HL-60 (cell line): ENCODE results near the gene IFNL1.

Experiments
- DNase-seq, 2 experiments: peaks; one replicate each; pipeline ENCODE4 v3.0.0-alpha.2; 2010 to 2020; ENCODE audit warnings: low read depth in 1 of 2, low spot score in 1 of 2
- H3K27ac ChIP-seq: fragments of 250-450 bp; sonication (Bioruptor Pico); replicated peaks from 2 replicates; pipeline ENCODE4 v1.5.1; 2020; ENCODE audit warnings: mild to moderate bottlenecking, moderate library complexity
- H3K27me3 ChIP-seq: fragments of 250-450 bp; sonication (Bioruptor Pico); 2 replicates; pipeline ENCODE4 v1.5.1; 2021; ENCODE audit warnings: mild to moderate bottlenecking, moderate library complexity; ENCODE audit not compliant: insufficient read depth, poor library complexity, severe bottlenecking
- H3K4me3 ChIP-seq: replicated peaks from 2 replicates; pipeline ENCODE4 v1.5.1; 2011; ENCODE audit warnings: mild to moderate bottlenecking, control low read depth, low read length; ENCODE audit not compliant: insufficient read depth
- GABPA ChIP-seq: IDR thresholded peaks from 2 replicates; pipeline ENCODE4 v1.6.1; 2012; ENCODE audit warnings: low read depth
- POLR2AphosphoS5 ChIP-seq: IDR thresholded peaks from 2 replicates; pipeline ENCODE4 v1.6.1; 2012; ENCODE audit warnings: low read depth
- SPI1 ChIP-seq: IDR thresholded peaks from 2 replicates; pipeline ENCODE4 v1.6.1; 2012; ENCODE audit warnings: low read depth, mild to moderate bottlenecking, borderline replicate concordance
- long read RNA-seq: library from polyadenylated mRNA; unstranded; transcript quantifications from one replicate; pipeline ENCODE4 v2.0.0, GENCODE V29; 2020
- TF ChIP-seq, protein P1 (sequence below): IDR thresholded peaks from one replicate; pipeline ENCODE4 v1.5.1; 2011; ENCODE audit warnings: low read length, control low read depth, inconsistent platforms; ENCODE audit not compliant: insufficient read depth
- TF ChIP-seq, protein P2 (sequence below): IDR thresholded peaks from 2 replicates; pipeline ENCODE4 v1.6.1; 2012; ENCODE audit warnings: low read depth; ENCODE audit not compliant: insufficient replicate concordance

IFNL1 gene
- long read RNA-seq: 0 reads

DNA sequence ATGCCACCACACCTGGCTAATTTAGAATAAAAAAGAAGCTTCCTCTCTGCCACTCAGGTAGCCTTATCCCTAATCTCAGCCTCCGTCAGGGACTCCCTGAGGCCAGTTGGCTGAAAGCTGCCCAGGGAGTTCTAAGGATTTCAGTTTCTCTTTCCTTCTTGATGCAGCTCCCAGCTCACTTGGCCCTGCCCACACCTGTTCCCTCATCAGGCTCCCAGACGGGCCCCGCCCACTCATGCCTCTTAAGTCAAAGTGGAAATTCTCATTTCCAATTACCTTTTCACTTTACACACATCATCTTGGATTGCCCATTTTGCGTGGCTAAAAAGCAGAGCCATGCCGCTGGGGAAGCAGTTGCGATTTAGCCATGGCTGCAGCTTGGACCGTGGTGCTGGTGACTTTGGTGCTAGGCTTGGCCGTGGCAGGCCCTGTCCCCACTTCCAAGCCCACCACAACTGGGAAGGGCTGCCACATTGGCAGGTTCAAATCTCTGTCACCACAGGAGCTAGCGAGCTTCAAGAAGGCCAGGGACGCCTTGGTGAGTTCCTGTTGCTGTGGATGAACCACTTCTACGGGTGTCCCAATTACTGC is at the start of gene IFNL1:
TSS of gene IFNL1 (plus strand) at position 353 of the 591 bp plus-strand sequence. CDS start at position 368, 15 bp downstream.
- H3K27me3 ChIP-seq: no peaks in the 10 kb centered on the region
- no peak within 1 kb of the TSS for H3K27ac ChIP-seq
- TF ChIP-seq, protein P1, sequence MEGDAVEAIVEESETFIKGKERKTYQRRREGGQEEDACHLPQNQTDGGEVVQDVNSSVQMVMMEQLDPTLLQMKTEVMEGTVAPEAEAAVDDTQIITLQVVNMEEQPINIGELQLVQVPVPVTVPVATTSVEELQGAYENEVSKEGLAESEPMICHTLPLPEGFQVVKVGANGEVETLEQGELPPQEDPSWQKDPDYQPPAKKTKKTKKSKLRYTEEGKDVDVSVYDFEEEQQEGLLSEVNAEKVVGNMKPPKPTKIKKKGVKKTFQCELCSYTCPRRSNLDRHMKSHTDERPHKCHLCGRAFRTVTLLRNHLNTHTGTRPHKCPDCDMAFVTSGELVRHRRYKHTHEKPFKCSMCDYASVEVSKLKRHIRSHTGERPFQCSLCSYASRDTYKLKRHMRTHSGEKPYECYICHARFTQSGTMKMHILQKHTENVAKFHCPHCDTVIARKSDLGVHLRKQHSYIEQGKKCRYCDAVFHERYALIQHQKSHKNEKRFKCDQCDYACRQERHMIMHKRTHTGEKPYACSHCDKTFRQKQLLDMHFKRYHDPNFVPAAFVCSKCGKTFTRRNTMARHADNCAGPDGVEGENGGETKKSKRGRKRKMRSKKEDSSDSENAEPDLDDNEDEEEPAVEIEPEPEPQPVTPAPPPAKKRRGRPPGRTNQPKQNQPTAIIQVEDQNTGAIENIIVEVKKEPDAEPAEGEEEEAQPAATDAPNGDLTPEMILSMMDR: no peak
- TF ChIP-seq POLR2AphosphoS5: no peak
- TF ChIP-seq GABPA: no peak
- no peak for TF ChIP-seq SPI1
- TF ChIP-seq, protein P2, sequence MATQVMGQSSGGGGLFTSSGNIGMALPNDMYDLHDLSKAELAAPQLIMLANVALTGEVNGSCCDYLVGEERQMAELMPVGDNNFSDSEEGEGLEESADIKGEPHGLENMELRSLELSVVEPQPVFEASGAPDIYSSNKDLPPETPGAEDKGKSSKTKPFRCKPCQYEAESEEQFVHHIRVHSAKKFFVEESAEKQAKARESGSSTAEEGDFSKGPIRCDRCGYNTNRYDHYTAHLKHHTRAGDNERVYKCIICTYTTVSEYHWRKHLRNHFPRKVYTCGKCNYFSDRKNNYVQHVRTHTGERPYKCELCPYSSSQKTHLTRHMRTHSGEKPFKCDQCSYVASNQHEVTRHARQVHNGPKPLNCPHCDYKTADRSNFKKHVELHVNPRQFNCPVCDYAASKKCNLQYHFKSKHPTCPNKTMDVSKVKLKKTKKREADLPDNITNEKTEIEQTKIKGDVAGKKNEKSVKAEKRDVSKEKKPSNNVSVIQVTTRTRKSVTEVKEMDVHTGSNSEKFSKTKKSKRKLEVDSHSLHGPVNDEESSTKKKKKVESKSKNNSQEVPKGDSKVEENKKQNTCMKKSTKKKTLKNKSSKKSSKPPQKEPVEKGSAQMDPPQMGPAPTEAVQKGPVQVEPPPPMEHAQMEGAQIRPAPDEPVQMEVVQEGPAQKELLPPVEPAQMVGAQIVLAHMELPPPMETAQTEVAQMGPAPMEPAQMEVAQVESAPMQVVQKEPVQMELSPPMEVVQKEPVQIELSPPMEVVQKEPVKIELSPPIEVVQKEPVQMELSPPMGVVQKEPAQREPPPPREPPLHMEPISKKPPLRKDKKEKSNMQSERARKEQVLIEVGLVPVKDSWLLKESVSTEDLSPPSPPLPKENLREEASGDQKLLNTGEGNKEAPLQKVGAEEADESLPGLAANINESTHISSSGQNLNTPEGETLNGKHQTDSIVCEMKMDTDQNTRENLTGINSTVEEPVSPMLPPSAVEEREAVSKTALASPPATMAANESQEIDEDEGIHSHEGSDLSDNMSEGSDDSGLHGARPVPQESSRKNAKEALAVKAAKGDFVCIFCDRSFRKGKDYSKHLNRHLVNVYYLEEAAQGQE: no peak
- no peak within 1 kb of the TSS for H3K4me3 ChIP-seq
- DNase-seq: no peak

DNA sequence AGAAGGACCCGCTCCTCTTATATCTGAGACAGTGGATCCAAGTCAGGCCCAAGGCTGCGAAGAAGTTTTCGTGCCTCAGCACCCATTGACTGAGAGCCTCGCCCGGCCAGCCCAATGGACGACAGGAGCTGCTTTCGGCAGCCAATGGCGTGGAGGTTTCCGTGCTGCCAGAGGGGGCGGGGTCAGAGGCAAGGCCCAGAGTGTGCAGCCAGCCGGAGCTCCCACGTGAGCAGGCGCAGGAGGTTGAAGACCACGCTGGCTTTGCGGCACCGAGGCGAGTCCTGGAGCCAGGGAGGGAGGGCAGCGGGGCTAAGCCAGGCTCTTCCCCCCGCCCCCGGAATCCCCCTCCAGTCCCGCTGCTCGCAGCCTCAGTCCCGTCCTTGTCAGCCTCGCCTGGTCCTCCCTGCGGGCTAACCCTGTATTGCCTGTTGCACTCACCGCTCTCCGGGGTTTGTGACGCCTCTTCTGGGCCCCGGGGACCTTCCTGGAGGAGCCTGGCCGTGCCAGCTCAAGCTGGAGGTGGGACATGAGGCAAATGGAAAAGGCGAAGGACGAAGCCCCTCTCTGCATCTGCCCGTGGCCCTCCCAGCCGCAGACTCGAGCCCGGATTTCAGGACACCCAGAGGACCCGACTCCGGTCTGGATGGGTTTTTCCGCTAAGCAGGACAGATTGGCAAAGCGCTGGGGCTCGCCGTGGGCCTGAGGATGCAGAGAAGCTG is 49.1 kb upstream of the IFNL1 start:
- Histone ChIP-seq H3K27ac (no peak overlapping the region), H3K4me3 (no peak overlapping the region), H3K27me3 (peaks cover 7% of the 10 kb centered on the region)
- TF ChIP-seq, protein P2: no peak
- no peak for TF ChIP-seq SPI1
- TF ChIP-seq, protein P1: no peak
- no peak for TF ChIP-seq POLR2AphosphoS5
- no peak for TF ChIP-seq GABPA
- no peak for DNase-seq

DNA sequence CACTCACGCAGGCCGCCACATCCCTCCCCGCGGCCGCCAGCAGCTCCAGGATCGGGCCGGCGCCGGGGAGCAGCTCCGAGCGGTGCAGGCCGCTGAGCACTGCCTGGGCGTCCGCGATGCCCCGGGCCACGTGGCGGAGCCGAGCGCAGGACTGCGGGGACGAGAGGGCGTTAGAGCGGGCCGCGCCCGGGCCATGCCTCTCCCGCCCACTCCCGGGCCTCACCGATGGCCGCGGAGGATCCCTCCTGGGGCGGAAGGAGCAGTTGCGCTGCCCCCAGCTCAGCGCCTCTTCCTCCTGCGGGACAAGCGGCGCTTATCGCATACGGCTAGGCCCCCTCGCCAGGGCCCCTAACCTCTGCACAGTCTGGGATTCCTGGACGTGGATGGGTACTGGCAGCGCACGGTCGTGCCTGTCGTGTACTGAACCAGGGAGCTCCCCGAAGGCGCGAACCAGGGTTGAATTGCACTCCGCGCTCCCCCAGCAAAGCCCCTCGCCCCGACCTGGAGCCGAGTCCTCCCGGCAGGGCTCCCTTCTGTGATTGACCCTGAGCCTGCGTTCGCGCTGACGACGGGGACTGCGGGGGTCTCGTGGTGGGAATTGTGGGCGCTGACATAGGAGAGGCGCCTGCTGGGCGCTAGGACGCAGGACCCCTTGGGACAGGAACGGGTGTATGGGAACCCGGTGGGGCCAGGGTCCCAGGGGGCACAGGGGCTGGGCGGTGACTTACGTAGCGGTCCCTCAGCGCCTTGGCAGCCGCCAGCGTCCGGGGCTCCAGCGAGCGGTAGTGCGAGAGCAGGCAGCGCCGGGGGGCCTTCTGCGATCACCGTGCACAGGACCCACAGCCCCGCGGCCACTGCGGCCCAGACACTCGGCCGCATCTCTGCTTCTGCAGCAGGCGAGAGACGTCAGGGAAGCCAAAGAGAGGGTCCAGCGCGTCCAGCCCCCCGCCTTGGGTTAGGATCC is 48.2 kb upstream of the IFNL1 start:
- H3K4me3 ChIP-seq: no peak overlapping the region
- no peak overlapping the region for H3K27ac ChIP-seq
- H3K27me3 ChIP-seq: peaks cover 12% of the 10 kb centered on the region
- TF ChIP-seq, protein P2: no peak
- TF ChIP-seq SPI1 (no peak), GABPA (no peak), POLR2AphosphoS5 (no peak)
- TF ChIP-seq, protein P1: no peak
- no peak for DNase-seq
